ENCODE data around the gene RASSF3.

Gene RASSF3

GRCh38 chr12:64716839-64717455 is 106.7 kb downstream of the RASSF3 start:
- no peak for TF ChIP-seq RARB (CRISPR knock-in tag; IDR thresholded peaks at IDR 0.05)
- TF ChIP-seq TOX (CRISPR knock-in tag; IDR thresholded peaks at IDR 0.05; ENCODE audit: borderline replicate concordance) = no peak
- no peak for ATAC-seq

GRCh38 chr12:64718649-64719048 is 108.4 kb downstream of the RASSF3 start:
- TF ChIP-seq ZFP3 (CRISPR knock-in tag; IDR thresholded peaks at IDR 0.05) (no peak), SNAI2 (CRISPR knock-in tag; IDR thresholded peaks at IDR 0.05) (no peak), TCF4 (CRISPR knock-in tag; IDR thresholded peaks at IDR 0.05; ENCODE audit: borderline replicate concordance) (no peak), TSHZ2 (CRISPR knock-in tag; IDR thresholded peaks at IDR 0.05) (no peak), ZNF70 (CRISPR knock-in tag; IDR thresholded peaks at IDR 0.05) (no peak), ZNF8 (CRISPR knock-in tag; IDR thresholded peaks at IDR 0.05) (no peak), CSDC2 (CRISPR knock-in tag; IDR thresholded peaks at IDR 0.05) (no peak), ZNF565 (CRISPR knock-in tag; conservative IDR thresholded peaks at IDR 0.05; ENCODE audit: low read depth) (no peak), ARNTL (CRISPR knock-in tag; IDR thresholded peaks at IDR 0.05; ENCODE audit: borderline replicate concordance, low read depth) (no peak)
- TF ChIP-seq, protein P1, sequence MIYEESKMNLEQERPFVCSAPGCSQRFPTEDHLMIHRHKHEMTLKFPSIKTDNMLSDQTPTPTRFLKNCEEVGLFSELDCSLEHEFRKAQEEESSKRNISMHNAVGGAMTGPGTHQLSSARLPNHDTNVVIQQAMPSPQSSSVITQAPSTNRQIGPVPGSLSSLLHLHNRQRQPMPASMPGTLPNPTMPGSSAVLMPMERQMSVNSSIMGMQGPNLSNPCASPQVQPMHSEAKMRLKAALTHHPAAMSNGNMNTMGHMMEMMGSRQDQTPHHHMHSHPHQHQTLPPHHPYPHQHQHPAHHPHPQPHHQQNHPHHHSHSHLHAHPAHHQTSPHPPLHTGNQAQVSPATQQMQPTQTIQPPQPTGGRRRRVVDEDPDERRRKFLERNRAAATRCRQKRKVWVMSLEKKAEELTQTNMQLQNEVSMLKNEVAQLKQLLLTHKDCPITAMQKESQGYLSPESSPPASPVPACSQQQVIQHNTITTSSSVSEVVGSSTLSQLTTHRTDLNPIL (CRISPR knock-in tag; IDR thresholded peaks at IDR 0.05; ENCODE audit: low read depth) = no peak
- no peak for ATAC-seq

DNA sequence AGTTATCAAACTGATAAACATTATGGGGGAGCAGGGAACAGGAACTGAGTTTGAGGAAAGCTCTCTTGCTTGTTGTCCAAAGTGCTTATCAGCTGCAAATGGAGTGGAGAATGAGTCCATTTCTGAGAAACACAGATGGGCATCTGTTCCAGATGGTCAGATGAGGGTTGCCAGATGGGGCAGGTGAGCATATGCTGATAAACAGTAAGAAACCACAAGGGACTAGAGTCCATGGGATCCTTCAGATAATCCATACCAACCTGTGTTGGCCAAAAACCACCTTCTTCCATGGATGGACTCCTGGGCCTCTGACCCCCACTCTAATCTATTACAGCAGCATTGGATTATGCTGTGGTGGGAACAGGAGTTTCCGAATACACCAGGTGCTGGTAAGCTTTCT is 110.6 kb downstream of the RASSF3 start:
- TF ChIP-seq, protein P2, sequence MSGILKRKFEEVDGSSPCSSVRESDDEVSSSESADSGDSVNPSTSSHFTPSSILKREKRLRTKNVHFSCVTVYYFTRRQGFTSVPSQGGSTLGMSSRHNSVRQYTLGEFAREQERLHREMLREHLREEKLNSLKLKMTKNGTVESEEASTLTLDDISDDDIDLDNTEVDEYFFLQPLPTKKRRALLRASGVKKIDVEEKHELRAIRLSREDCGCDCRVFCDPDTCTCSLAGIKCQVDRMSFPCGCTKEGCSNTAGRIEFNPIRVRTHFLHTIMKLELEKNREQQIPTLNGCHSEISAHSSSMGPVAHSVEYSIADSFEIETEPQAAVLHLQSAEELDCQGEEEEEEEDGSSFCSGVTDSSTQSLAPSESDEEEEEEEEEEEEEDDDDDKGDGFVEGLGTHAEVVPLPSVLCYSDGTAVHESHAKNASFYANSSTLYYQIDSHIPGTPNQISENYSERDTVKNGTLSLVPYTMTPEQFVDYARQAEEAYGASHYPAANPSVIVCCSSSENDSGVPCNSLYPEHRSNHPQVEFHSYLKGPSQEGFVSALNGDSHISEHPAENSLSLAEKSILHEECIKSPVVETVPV (CRISPR knock-in tag; IDR thresholded peaks at IDR 0.05) = no peak
- TF ChIP-seq PPARA (CRISPR knock-in tag; IDR thresholded peaks at IDR 0.05; ENCODE audit: borderline replicate concordance) (no peak), SNAI2 (CRISPR knock-in tag; IDR thresholded peaks at IDR 0.05) (no peak), OSR1 (CRISPR knock-in tag; IDR thresholded peaks at IDR 0.05) (no peak), GLIS3 (CRISPR knock-in tag; IDR thresholded peaks at IDR 0.05) (no peak)
- ATAC-seq = no peak

DNA sequence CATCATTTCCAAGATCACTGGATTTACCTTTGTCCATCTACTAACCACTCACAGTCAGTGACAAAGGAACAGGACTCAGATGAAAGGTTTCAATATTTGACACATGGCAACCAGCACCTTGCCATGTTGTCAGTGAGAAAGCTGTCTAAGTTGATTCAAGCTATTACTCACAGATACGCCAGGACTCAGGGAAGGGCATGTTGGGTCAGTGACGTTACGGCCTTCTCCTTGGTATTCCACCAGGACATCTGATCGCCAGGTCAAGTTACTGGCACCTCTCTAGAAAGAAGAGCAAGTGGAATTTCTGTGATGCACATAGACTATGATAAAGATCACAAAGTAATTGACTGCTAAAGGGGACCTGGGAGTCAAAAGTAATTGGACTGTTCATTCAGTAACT is 112.5 kb downstream of the RASSF3 start:
- no peak for ATAC-seq
- no peak for TF ChIP-seq ZFP3 (CRISPR knock-in tag; IDR thresholded peaks at IDR 0.05)
- TF ChIP-seq ZNF565 (CRISPR knock-in tag; conservative IDR thresholded peaks at IDR 0.05; ENCODE audit: low read depth) = no peak
- no peak for TF ChIP-seq PATZ1 (CRISPR knock-in tag; IDR thresholded peaks at IDR 0.05; ENCODE audit: borderline replicate concordance)

DNA sequence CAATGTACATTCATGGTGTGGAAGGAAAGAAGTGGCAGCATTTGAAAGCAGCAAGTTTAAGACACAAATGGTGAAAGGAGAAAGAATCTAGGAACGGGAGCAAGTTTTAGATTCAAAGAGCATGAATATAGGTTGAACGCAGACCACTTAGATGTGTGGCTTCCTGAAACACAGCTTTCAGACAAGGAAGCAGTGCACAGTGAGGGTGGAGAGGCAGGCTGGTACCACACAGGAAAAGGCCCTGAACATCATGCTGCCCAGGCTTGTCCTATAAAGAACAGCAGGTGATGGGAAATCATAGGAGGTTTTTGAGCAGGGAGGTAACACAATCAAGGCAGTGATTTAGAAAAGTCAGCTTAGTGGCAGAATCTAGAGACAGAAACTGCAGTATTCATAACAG is 113.3 kb downstream of the RASSF3 start:
- TF ChIP-seq ZNF70 (CRISPR knock-in tag; IDR thresholded peaks at IDR 0.05) (no peak), TCF4 (CRISPR knock-in tag; IDR thresholded peaks at IDR 0.05; ENCODE audit: borderline replicate concordance) (no peak), ZC3H10 (CRISPR knock-in tag; IDR thresholded peaks at IDR 0.05) (no peak), BACH2 (CRISPR knock-in tag; IDR thresholded peaks at IDR 0.05; ENCODE audit: borderline replicate concordance) (no peak), POU6F1 (CRISPR knock-in tag; IDR thresholded peaks at IDR 0.05; ENCODE audit: borderline replicate concordance, low read depth) (no peak), ARNTL (CRISPR knock-in tag; IDR thresholded peaks at IDR 0.05; ENCODE audit: borderline replicate concordance, low read depth) (no peak), SNAI2 (CRISPR knock-in tag; IDR thresholded peaks at IDR 0.05) (no peak), ISL1 (CRISPR knock-in tag; IDR thresholded peaks at IDR 0.05) (no peak), ESRRG (CRISPR knock-in tag; IDR thresholded peaks at IDR 0.05) (no peak), ZNF8 (CRISPR knock-in tag; IDR thresholded peaks at IDR 0.05) (no peak), ZNF565 (CRISPR knock-in tag; conservative IDR thresholded peaks at IDR 0.05; ENCODE audit: low read depth) (no peak)
- TF ChIP-seq, protein P1 (CRISPR knock-in tag; IDR thresholded peaks at IDR 0.05; ENCODE audit: low read depth) = no peak
- no peak for ATAC-seq

Data from SK-N-SH treated with all-trans-retinoic acid at 6 μM for 48 hours (cell line).